HEK293T (cell line): ENCODE results near the gene STK4.

Source experiments
- BHLHE40 ChIP-seq: fragments of 450-650 bp; IDR thresholded peaks from 2 replicates; pipeline ENCODE4 v1.6.1; 2016; ENCODE audit warnings: mild to moderate bottlenecking, moderate library complexity, borderline replicate concordance
- FOXA1 ChIP-seq: fragments of 450-650 bp; IDR thresholded peaks from 2 replicates; pipeline ENCODE4 v1.6.1; 2016; ENCODE audit warnings: mild to moderate bottlenecking
- LEF1 ChIP-seq: fragments of 450-650 bp; IDR thresholded peaks from 2 replicates; pipeline ENCODE4 v1.6.1; 2017; ENCODE audit warnings: mild to moderate bottlenecking, borderline replicate concordance
- SP1 ChIP-seq: fragments of 450-650 bp; IDR thresholded peaks from 2 replicates; pipeline ENCODE4 v1.6.1; 2017
- TARDBP ChIP-seq: fragments of 450-650 bp; IDR thresholded peaks from 2 replicates; pipeline ENCODE4 v1.6.1; 2016

- no peak for TF ChIP-seq TARDBP
- TF ChIP-seq LEF1 = no peak
- no peak for TF ChIP-seq BHLHE40
- no peak for TF ChIP-seq FOXA1
- TF ChIP-seq SP1 = no peak
Measured at GRCh38 chr20:45072066-45072465, 105.8 kb downstream of the STK4 start.
